HG03469 (cell line): ENCODE results near the gene SLC16A5.
"Not testable (repeated sequence)": the region's sequence is repeated elsewhere in the genome, so short reads cannot be mapped to it uniquely, and the experiment has no call there.

Experiments used
- ATAC-seq: cut with Tn5 transposase; IDR thresholded peaks from one replicate; pipeline ENCODE4 v1.9.1; 2021; ENCODE audit warnings: mild to moderate bottlenecking, moderate library complexity, moderate number of reproducible peaks; ENCODE audit not compliant: unreplicated experiment

SLC16A5 gene

DNA sequence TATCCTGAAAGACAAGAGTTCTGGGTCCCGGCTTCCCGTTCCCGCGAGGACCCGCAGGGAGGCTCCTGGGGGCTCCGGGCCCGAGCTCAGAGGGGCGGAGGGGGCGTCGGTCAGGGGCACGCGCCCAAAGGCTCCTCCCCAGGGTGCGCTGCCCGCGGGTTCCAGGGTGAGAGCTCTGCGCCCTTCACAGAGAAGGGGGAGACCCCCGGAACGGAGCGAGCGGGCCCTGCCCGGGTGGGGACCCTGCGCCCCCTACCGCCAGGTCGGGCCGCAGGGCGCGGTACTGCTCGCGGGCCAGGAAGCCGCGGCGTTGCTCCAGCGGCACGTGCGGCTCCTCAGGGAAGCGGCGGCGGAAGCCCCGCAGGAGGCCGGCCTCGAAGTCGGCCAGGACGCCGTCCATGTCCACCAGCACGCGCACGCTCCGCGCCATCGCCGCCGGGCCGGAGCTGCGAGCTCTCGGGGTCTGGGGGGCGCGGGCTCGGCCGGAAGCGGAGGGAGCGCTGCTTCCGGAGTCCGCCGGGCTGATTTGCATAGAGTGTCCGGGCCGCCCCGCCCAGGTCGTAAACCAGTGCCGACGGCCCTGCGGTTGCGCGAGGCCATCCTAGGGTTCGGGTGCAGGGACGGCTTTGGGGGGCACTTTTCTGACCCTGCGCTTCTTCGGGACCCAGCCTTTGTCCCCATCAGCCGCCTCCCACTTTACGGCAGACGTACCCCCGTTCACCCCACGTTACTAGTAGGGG lies 43.7 kb downstream of the SLC16A5 start, which contains the start of gene NT5C:
NT5C (minus strand) TSS at position 465 of the 740 bp plus-strand sequence; CDS start at position 430, 35 bp downstream.
- ATAC-seq = peak; percentile 53

DNA sequence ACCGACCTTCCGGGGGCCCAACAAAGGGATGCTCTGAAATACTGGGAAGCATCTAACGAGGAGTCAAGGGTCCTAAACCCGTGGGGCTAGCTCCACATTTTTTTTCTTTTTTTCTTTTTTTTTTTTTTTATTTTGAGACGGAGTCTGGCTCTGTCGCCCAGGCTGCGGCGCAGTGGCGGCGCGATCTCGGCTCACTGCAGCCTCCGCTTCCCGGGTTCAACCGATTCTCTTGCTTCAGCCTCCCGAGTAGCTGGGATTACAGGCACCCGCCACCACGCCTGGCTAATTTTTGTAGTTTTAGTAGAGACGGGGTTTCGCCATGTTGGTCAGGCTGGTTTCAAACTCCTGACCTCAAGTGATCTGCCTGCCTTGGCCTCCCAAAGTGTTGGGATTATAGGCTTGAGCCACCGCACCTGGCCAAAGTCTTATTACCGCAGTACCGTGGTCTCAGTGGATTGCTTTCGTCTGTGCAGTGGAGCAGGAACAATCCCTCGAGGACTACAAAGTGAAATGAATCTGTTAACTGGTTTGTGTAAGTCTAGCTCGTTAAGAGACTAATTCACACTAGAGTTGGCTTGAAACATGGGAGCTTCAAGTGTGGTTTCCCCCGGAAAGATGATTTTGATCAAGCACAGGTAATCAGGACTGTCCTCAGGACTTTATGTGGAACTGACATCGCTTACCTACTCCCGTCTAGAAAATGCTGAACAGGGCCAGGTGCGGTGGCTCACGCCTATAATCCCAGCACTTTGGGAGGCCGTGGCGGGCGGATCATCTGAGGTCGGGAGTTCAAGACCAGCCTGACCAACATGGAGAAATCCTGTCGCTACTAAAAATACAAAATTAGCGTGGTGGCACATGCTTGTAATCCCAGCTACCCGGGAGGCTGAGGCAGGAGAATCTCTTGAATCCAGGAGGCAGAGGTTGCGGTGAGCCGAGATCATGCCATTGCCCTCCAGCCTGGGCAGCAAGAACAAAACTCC lies 44.6 kb downstream of the SLC16A5 start:
- not testable (repeated sequence) for ATAC-seq

DNA sequence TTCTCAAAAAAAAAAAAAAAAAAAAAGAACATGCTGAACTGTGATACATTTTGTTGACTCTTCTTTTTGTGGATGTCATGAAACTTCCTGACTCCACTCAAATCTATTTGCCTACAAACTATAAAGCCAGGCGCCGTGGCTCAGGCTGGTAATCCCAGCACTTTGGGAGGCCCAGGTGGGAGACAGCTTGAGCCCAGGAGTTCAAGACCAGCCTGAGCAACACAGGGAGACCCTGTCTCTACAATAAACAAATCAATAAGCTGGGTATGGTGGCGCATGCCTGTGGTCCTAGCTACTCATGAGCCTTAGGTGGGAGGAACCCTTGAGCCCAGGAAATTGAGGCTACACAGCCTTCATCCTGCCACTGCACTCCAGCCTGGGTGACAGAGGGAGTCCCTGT lies 45.2 kb downstream of the SLC16A5 start:
- ATAC-seq = no peak

DNA sequence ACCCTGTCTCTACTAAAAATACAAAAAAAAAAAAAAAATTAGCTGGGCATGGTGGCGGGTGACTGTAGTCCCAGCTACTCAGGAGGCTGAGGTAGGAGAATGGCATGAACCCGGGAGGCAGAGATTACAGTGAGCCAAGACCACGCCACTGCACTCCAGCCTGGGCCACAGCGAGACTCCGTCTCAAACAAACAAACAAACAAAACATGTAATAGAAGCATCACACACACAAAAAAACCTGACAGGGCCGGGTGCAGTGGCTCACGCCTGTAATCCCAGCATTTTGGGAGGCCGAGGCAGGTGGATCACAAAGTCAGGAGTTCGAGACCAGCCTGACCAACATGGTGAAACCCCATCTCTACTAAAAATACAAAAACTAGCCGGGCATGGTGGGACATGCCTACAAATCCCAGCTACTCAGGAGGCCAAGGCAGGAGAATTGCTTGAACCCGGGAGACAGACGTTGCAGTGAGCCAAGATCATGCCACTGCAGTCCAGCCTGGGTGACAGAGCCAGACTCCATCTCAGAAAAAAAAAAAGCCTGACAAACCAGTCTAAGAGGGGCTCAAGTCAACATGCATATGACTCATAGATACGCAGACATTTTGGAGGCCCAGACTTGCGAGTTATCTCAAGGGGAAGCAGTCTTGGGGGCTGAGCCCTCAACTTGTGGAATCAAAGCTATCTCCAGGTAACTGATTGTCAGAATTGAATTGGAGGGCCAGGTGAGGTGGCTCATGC lies 46.0 kb downstream of the SLC16A5 start:
- ATAC-seq = not testable (repeated sequence)

DNA sequence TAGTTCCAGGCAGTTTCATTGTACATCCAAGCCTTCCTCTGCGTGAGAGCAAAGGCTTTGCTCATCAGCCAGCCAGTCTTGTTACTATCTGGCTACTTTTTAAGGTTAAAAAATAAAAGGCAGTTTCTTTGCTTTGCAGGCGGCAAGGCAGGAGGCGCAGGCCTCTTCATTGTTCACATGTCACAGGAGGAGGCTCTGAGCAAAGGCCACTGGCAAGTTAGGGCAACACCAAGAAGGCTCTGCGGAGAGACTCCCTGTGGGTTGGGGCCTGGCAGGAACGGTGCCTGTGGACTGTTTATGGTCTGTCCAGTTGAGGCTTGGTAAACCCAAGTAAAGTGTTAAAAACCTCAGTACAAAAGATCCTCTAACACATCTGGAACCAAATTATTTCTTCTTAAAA lies 47.7 kb downstream of the SLC16A5 start:
- no peak for ATAC-seq

DNA sequence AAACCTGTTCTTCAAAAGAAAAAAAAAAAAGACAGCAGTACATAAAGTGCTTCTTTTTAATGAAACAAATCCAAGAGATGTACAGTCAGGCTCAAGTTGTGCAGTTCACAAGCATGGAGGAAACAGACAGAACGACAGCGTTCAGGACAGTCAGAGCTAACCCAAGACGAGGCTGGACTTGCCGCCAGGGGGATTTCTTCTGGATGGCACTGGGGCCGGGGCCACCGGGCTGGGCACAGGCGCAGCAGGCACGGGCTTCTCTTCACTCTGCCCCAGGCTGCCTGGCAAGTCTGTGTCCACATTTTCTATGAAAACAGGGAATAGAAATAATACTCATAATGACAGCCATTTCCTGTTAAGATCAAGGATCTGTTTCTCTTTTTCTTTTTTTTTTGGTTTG lies 48.2 kb downstream of the SLC16A5 start:
- no peak for ATAC-seq

DNA sequence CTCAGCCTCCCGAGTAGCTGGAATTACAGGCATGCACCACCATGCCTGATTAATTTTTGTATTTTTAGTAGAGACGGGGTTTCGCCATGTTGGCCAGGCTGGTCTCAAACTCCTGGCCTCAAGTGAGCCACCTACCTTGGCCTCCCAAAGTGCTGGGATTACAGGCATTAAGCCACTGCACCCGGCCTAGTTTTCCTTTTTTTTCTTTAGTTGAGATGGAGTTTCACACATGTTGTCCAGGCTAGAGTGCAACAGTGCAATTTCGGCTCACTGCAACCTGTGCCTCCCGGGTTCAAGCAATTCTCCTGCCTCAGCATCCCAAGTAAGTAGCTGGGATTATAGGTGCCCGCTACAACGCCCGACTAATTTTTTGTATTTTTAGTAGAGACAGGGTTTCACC lies 50.0 kb downstream of the SLC16A5 start:
- ATAC-seq = not testable (repeated sequence)

DNA sequence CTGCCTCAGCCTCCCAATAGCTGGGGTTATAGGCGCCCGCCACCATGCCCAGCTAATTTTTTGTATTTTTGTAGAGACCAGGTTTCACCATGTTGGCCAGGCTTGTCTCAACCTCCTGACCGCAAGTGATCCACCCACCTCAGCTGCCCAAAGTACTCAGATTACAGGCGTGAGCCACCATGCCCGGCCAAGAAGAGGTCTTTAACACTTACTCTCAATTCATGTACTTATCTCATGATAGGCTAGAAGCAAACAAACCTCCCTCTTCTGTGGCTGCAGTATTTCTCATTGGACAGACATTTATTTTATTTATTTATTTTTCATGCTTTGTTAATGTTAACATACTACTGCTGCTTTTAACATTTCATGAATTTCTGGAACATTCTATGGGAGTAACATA lies 50.8 kb downstream of the SLC16A5 start:
- ATAC-seq = no peak

DNA sequence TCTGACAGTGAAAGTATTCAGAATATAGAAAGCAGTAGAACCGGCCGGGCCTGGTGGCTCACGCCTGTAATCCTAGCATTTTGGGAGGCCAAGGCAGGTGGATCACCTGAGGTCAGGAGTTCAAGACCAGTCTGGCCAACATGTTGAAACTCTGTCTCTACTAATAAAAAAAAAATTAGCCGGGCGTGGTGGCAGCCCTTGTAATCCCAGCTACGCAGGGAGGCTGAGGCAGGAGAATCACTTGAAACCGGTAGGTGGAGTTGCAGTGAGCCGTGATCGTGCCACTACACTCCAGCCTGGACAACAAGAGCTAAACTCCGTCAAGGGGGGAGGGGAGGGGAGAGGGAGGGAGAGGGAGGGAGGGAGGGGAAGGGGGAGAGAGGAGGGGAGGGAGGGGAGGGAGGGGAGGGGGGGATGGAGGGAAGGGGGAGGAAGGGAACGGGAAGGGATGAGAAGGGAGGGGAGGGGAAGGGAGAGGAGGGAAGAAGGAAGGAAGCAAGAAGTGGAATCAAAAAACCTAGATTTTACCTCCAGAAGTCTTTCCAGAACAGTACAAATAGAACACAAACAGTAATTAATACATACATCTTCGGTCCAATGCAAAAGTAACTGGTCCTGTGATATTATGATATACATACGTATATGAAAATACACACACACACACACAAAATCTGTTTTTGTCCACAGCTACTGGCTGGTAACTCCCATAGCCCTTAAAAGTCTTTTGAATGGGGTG lies 54.6 kb downstream of the SLC16A5 start:
- ATAC-seq = no peak

DNA sequence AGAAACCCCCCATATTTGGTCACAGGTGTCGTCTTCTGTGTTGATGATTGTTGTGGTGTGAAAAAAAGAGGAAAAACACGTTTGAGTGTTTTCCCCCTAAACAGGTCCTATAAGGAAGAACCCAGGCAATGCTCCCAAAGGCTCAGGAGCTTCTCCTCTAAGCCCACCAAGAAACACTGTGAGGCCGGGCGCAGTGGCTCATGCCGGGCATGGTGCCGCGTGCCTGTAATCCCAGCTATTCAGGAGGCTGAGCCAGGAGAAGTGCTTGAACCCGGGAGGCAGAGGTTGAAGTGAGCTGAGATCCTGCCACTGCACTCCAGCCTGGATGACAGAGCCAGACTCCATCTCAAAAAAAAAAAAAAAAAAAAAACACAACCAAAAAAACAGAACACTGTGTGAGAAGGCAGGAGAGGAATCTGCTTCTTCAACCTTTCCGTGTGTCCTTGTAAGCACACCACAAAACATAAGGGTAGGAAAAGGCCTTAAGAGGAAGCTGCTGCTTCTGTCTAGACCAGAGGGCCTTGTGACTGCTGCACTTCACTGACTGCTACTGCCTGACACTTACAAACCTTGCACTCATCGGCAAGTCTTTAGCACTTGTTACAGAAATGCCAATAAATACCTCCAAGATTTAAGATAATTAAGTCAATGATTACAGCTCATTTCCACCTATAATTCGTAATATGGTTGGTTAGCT lies 57.2 kb downstream of the SLC16A5 start:
- no peak for ATAC-seq

DNA sequence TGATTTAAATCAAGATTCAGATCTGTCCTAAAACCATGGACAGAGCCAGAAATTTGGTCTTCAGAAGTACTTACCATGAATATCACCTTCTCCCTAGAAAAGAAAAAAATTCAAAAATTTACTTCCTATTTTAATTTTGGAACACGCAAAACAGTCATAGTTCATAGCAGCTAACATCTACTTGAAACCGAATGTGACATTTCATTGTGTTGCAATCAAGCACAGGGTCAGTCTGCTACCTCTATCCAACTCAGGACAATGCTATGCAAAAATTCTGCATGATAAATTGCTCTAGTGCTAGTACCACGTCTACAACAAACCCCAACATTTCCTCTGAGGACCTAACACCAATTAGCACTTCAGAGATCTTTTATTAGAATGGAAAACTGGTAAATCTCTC lies 58.8 kb downstream of the SLC16A5 start:
- ATAC-seq = no peak

DNA sequence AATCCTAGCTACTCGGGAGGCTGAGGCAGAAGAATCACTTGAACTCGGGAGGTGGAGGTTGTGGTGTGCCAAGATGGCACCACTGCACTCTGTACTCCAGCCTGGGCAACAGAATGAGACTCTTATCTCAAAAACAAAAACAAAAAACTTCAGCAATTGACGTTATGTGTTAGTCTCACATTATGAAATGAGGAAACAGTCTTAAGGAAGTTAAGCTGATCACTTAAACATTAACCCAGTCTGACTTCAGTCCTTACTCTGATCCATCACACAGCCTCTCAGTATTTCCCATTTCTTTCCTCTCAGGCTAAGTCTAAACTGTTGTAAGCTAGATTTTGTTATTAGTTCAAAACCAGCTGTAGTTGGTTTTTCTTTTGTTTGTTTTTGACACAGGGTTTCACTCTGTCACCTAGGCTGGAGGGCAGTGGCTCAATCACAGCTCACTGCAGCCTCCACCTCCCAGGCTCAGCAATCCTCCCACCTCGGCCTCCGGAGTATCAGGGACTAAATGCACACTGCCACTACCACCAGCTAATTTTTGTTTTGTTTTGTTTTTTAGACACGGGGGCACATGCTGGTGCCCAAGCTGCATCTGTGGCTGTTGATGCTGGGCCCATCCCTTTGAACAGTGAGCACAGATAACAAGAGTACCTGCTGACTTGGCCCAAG lies 60.3 kb downstream of the SLC16A5 start:
- ATAC-seq = no peak

DNA sequence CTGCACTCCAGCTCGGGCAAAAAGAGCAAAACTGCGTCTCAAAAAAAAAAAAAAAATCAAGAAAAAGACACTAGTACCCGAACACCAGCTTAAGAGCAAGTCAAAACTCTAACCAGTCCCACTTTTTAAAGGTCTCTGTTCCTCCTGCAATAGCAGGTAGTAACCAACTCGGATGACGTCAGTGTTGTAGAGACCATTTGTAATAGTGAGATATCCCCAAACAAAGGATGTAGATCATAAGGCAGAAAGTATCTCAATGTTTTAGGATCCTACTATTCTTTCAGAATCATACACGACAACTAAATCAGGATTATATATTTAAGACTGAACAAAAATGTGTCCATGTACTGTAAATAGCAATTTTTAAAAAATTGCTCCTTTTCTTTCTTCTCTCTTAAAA lies 64.2 kb downstream of the SLC16A5 start:
- no peak for ATAC-seq

DNA sequence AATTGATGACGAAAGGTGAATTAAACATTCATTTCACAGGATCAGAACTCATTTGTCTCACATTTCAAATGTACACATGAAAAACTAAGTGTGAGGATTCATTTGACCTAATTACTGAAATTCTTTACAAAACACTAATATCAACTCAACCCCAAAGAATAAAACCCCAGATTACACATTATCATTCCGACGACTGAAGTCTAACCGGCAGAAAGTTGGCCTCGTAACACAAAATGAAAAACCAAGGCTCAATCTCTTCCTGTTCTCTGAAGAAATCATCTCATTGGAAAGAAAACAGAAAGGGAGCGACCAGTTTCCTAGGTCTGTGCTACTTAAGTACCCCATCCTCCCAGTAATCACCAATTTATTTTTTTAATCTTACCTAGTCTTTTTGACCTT lies 64.8 kb downstream of the SLC16A5 start:
- ATAC-seq = no peak

DNA sequence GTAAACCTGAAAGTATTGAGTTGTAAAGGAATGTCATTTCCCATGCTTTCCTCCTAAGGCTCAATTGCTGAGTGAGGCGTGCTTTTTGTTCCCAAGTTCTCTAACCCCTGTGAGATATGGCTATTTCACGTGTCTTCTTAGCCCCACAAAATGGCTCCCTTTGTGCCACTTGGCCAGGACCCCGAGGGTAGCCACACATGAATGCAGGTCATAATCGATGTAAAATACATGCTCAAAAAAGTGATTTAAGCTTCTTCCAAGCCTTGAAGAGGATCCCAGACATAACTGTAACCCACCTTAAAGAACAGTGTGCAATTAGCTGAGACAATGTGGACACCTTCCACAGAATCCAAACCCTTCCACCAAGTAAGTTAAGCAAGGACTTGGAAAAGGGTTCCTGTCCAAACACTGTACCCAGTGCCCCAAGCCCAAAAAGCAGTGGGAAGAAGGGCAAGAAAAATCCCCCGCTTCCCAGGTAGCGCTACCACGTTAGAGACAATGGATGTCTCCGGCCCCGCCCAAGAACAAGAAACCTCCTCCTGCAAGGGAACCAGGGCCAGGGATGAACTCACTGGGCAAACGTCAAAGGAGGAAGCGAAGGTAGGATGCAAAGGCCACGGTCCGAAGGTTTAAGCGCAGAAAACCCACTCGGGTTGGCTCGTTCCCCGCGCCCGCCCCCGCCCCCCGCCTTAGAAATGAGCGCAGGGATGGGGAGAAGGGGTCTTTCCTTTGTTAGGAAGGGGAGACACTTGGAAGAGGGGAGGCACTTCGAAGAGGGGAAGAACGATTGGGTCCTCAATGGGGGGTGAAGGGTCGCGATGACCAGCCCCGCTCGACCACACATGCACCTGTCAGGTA lies 65.4 kb downstream of the SLC16A5 start:
- ATAC-seq = no peak

DNA sequence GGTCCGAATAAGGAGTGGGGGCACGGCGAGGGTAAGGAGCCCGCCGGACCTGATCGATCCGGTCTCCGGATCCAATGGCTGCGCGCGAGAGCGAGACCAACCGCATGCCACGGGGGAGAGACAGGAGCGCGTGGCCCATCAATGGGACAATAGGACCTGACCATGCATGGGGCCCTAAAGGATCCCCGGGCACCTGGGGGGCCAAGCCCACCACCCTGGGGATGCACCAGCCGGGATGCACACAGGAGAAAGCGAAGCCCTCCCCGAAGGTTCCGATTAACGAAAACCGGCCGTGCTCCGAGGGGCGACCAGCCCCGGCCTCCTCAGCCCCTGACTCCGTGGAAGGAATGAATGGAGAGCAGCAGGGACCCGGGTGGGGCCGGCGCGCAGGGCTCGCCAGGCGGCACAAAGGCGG lies 66.0 kb downstream of the SLC16A5 start:
- peak; percentile 29 for ATAC-seq

DNA sequence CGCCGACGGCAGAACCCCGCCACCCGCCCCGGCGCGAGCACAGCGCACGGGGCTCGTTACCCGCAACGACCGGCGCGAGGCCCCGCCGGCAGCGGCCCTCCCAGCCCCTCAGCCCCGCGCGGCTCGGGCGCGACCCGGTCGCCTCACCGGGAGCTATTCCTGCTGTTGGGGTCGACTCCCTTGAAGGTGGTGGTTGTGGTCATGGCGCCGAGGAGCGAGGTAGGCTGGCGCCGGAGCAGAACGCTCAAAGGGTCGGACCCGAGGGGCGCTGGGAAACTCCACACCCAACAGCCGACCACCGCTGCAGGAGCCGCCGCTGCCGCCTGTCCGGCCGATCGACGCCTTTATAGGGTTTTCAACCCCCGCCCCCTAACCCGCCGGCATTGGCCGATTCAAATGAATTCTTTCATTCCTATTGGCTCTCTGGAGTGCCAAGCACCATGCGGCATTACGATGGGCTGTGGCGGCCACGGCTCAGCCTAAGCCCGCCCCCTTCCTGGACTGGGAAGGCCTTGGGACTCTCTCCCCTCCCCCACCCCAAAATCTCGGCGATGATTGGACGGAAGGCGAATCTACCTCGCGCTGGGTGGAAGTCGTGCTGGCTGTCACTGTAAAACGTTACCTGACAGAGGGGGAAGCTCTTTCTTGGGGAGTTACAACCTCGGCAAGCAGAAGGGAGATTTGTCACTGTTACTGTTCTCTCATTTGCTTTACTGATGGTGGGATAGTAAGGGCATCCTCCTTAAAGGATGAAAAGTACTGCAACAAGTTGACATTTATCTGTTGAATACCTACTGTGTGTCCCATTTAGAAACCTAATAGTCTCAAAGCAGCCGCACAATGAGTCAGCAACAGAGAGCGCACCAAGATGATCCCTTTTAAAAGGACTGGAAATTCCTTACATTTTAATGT lies 66.7 kb downstream of the SLC16A5 start, which contains the start of gene JPT1:
JPT1 (minus strand) TSS at position 318 of the 912 bp plus-strand sequence; CDS start at position 203, 115 bp downstream.
- peak; percentile 74 for ATAC-seq
